LNCaP clone FGC (cell line): ENCODE measurements around the gene GDPD1.
"Not testable (repeated sequence)": the region's sequence is repeated elsewhere in the genome, so short reads cannot be mapped to it uniquely, and the experiment has no call there.

ENCODE experiments used
- DNase-seq: peaks from one replicate; pipeline ENCODE4 v3.0.0-alpha.2; 2011; ENCODE audit warnings: low read depth
- H3K4me3 ChIP-seq: 2 replicates; pipeline ENCODE4 v1.5.1; 2011; ENCODE audit warnings: mild to moderate bottlenecking, low read depth, low read length, control low read depth
- CTCF ChIP-seq: IDR thresholded peaks from 2 replicates; pipeline ENCODE4 v1.5.1; 2012; ENCODE audit warnings: mild to moderate bottlenecking; ENCODE audit not compliant: control insufficient read depth, insufficient read depth; ENCODE audit errors: extremely low read depth

GDPD1 gene

GRCh38 chr17:59277031-59277430, 56.7 kb downstream of the GDPD1 start:
- no peak for DNase-seq
- no peak for TF ChIP-seq CTCF

GRCh38 chr17:59278406-59278805, 58.1 kb downstream of the GDPD1 start:
- no peak for DNase-seq
- TF ChIP-seq CTCF, result no peak
- no peak overlapping the region for H3K4me3 ChIP-seq

More at GRCh38 chr17:59277031-59277430, 56.7 kb downstream of the GDPD1 start:
- H3K4me3 ChIP-seq, result no peak overlapping the region

- no peak for DNase-seq
These were observed 64.0 kb downstream of the GDPD1 start for GRCh38 chr17:59284317-59284716.

GRCh38 chr17:59287452-59287851, 67.1 kb downstream of the GDPD1 start:
- H3K4me3 ChIP-seq, result no peak overlapping the region
- TF ChIP-seq CTCF, result no peak
- no peak for DNase-seq

More at GRCh38 chr17:59284317-59284716, 64.0 kb downstream of the GDPD1 start:
- H3K4me3 ChIP-seq, result no peak overlapping the region
- no peak for TF ChIP-seq CTCF

GRCh38 chr17:59287891-59288290, 67.6 kb downstream of the GDPD1 start:
- H3K4me3 ChIP-seq, result no peak overlapping the region
- DNase-seq, result no peak
- no peak for TF ChIP-seq CTCF

- peak; percentile 94 for DNase-seq
- no peak for TF ChIP-seq CTCF
- H3K4me3 ChIP-seq, result no peak overlapping the region
These were observed 69.6 kb downstream of the GDPD1 start for GRCh38 chr17:59289981-59290301.

GRCh38 chr17:59290302-59290998, 70.1 kb downstream of the GDPD1 start:
- H3K4me3 ChIP-seq, DNase-seq: not testable (repeated sequence)
